GM12878 (cell line): Measurements from ENCODE around the gene ZFP1. TPM values are rescaled to one million over a fixed set of nuclear protein-coding genes. Genes with fewer than 3 reads are reported as not detected.

Source experiments
- ATAC-seq: fragments of 200-7000 bp; cut with Tn5 transposase; 3 replicates; pipeline ENCODE4 v1.9.1; 2020; ENCODE audit warnings: mild to moderate bottlenecking, moderate library complexity
- BruUV-seq: library from RNA; stranded (reverse); fragments of 400-500 nt; replicated peaks from 2 replicates; lab custom pipeline; 2021; lab: Mats Ljungman, UMichigan
- CTCF ChIA-PET: fragments of 300-600 bp; sonication (Branson Sonifier 250); formaldehyde crosslinking; extraction: SDS; loops from one replicate; lab custom pipeline; 2021; ENCODE audit warnings: inconsistent platforms; lab: Yijun Ruan, JAX
- POLR2A ChIA-PET: fragments of 350-600 bp; formaldehyde crosslinking; extraction: SDS; loops from one replicate; lab custom pipeline; 2021; ENCODE audit warnings: inconsistent platforms; lab: Charles Lee
- RAD21 ChIA-PET: fragments of 300-600 bp; sonication (Branson Sonifier 250); formaldehyde crosslinking; loops from one replicate; lab custom pipeline; 2023; ENCODE audit warnings: antibody characterized with exemption; ENCODE audit not compliant: unreplicated experiment; lab: Charles Lee
- SMC1A ChIA-PET: fragments of 300-600 bp; sonication (Branson Sonifier 250); formaldehyde crosslinking; loops from one replicate; lab custom pipeline; 2023; ENCODE audit not compliant: unreplicated experiment, uncharacterized antibody; lab: Charles Lee
- DNase-seq: peaks from one replicate; pipeline ENCODE4 v3.0.0-alpha.2; 2011; ENCODE audit warnings: low read depth, low spot score
- FAIRE-seq: peaks from 3 replicates; lab custom pipeline; 2011; peaks lifted over from hg19 to GRCh38; lab: Jason Lieb, UNC
- H2AFZ ChIP-seq: 2 replicates; pipeline ENCODE4 v1.6.0; 2011; ENCODE audit warnings: low read depth, low read length, control low read depth; ENCODE audit not compliant: control insufficient read depth
- H3K27ac ChIP-seq: 2 replicates; pipeline ENCODE4 v1.5.1; 2011; ENCODE audit warnings: control low read depth; ENCODE audit not compliant: control insufficient read depth, insufficient read depth
- H3K27me3 ChIP-seq, 2 experiments: replicated peaks in 1 of 2; 2 replicates each; pipeline versions ENCODE4 v1.6.0 to v1.6.1; 2011; ENCODE audit warnings: low read length in 1 of 2; ENCODE audit not compliant: control insufficient read depth in 2 of 2, insufficient read depth in 2 of 2
- H3K36me3 ChIP-seq, 2 experiments: 2 replicates each; pipeline ENCODE4 v1.5.1; 2011; ENCODE audit warnings: low read length in 1 of 2; ENCODE audit not compliant: control insufficient read depth in 2 of 2, insufficient read depth in 2 of 2
- H3K4me1 ChIP-seq: 2 replicates; pipeline ENCODE4 v1.6.1; 2011; ENCODE audit warnings: mild to moderate bottlenecking, low read length, moderate library complexity, mixed read lengths; ENCODE audit not compliant: control insufficient read depth, insufficient read depth
- H3K4me2 ChIP-seq: 2 replicates; pipeline ENCODE4 v1.6.0; 2011; ENCODE audit warnings: control low read depth; ENCODE audit not compliant: control insufficient read depth, insufficient read depth
- H3K4me3 ChIP-seq: fragments of 200-600 bp; sonication (generic); 2 replicates; pipeline ENCODE4 v1.5.1; 2016
- H3K79me2 ChIP-seq: 2 replicates; pipeline ENCODE4 v1.6.0; 2011; ENCODE audit warnings: low read length; ENCODE audit not compliant: control insufficient read depth, insufficient read depth
- H3K9ac ChIP-seq: 2 replicates; pipeline ENCODE4 v1.8.0; 2011; ENCODE audit warnings: low read length, control low read depth, mixed read lengths; ENCODE audit not compliant: control insufficient read depth, insufficient read depth
- H3K9me3 ChIP-seq: replicated peaks from 3 replicates; pipeline ENCODE4 v1.5.1; 2011; ENCODE audit warnings: mild to moderate bottlenecking, low read length; ENCODE audit not compliant: control insufficient read depth, insufficient read depth
- H4K20me1 ChIP-seq: 2 replicates; pipeline ENCODE4 v1.6.0; 2011; ENCODE audit not compliant: control insufficient read depth, insufficient read depth
- BHLHE40 ChIP-seq, 2 experiments: fragments of 450-650 bp in 1 of 2; IDR thresholded peaks; 2 replicates each; pipeline ENCODE4 v1.6.1; 2011 to 2017; ENCODE audit warnings: low read depth in 2 of 2, borderline replicate concordance in 1 of 2, improper control_type of control experiment in 1 of 2, low read length in 1 of 2, mild to moderate bottlenecking in 1 of 2
- EED ChIP-seq: sonication (generic); IDR thresholded peaks from 2 replicates; pipeline ENCODE4 v1.6.1; 2016; ENCODE audit warnings: antibody characterized with exemption, low read depth
- ETV6 ChIP-seq, 2 experiments: fragments of 450-650 bp in 1 of 2; IDR thresholded peaks in 1 of 2; conservative IDR thresholded peaks in 1 of 2; 2 replicates each; pipeline ENCODE4 v1.6.1; 2014; ENCODE audit warnings: antibody characterized with exemption in 1 of 2, borderline replicate concordance in 1 of 2, low read depth in 1 of 2, mild to moderate bottlenecking in 1 of 2, moderate library complexity in 1 of 2
- IRF4 ChIP-seq: IDR thresholded peaks from 2 replicates; pipeline ENCODE4 v1.6.1; 2011; ENCODE audit warnings: low read depth, low read length
- JUNB ChIP-seq: IDR thresholded peaks from 2 replicates; pipeline ENCODE4 v1.6.1; 2016; ENCODE audit warnings: antibody characterized with exemption, mild to moderate bottlenecking
- MEF2A ChIP-seq: IDR thresholded peaks from 2 replicates; pipeline ENCODE4 v1.6.1; 2011; ENCODE audit warnings: low read depth, mild to moderate bottlenecking, low read length, moderate library complexity; ENCODE audit not compliant: insufficient read depth
- MTA3 ChIP-seq: IDR thresholded peaks from 2 replicates; pipeline ENCODE4 v1.6.1; 2012; ENCODE audit warnings: low read length, inconsistent platforms, borderline replicate concordance
- POLR2A ChIP-seq: IDR thresholded peaks from 2 replicates; pipeline ENCODE4 v1.6.1; 2011; ENCODE audit warnings: low read depth, mild to moderate bottlenecking, low read length
- RUNX3 ChIP-seq: IDR thresholded peaks from 2 replicates; pipeline ENCODE4 v1.6.1; 2012; ENCODE audit warnings: low read length, inconsistent platforms
- SIX5 ChIP-seq: IDR thresholded peaks from 2 replicates; pipeline ENCODE4 v1.6.1; 2011; ENCODE audit warnings: mild to moderate bottlenecking, low read depth, low read length, moderate library complexity; ENCODE audit not compliant: severe bottlenecking
- SMC3 ChIP-seq: IDR thresholded peaks from 2 replicates; pipeline ENCODE4 v1.6.1; 2011; ENCODE audit warnings: low read length, improper control_type of control experiment, borderline replicate concordance
- TBL1XR1 ChIP-seq: IDR thresholded peaks from 2 replicates; pipeline ENCODE4 v1.6.1; 2012; ENCODE audit warnings: low read depth, low read length, improper control_type of control experiment
- TCF12 ChIP-seq: IDR thresholded peaks from 2 replicates; pipeline ENCODE4 v1.6.1; 2011; ENCODE audit warnings: low read depth, mild to moderate bottlenecking, low read length
- TCF3 ChIP-seq: IDR thresholded peaks from 2 replicates; pipeline ENCODE4 v1.6.1; 2012; ENCODE audit warnings: low read depth, mild to moderate bottlenecking, low read length, borderline replicate concordance; ENCODE audit not compliant: insufficient read depth
- YY1 ChIP-seq: IDR thresholded peaks from 2 replicates; pipeline ENCODE4 v1.6.1; 2011; ENCODE audit warnings: low read depth, mild to moderate bottlenecking, low read length
- ZBED1 ChIP-seq: IDR thresholded peaks from 2 replicates; pipeline ENCODE4 v1.6.1; 2016; ENCODE audit warnings: borderline replicate concordance
- ZZZ3 ChIP-seq: IDR thresholded peaks from 2 replicates; pipeline ENCODE4 v1.6.1; 2011; ENCODE audit warnings: low read depth; ENCODE audit not compliant: control insufficient read depth, insufficient read length
- WGBS: methylation state at CpG from one replicate; pipeline ENCODE4 v1.1.6; 2016; ENCODE audit warnings: low lambda C conversion rate; ENCODE audit not compliant: insufficient replicate concordance, insufficient coverage; ENCODE audit errors: missing lambda C conversion rate; 5-methylcytosine and 5-hydroxymethylcytosine counted together
- in situ Hi-C: fragments of 300-500 bp; cut with MboI; formaldehyde crosslinking; loops from 9 replicates; pipeline ENCODE4 v1.14.3; 2018; ENCODE audit warnings: mixed read lengths
- intact Hi-C: fragments of 100-400 bp; cut with micrococcal nuclease; formaldehyde crosslinking; loops from one replicate; pipeline ENCODE4 v1.14.2; 2022; ENCODE audit not compliant: unreplicated experiment
- polyA plus RNA-seq, 11 experiments: library from polyadenylated mRNA; depleted of rRNA in 4 of 11; unstranded in 6 of 11; stranded (reverse) in 5 of 11; fragments of >200 nt; fragmentation: Nextera tagmentation in 4 of 11; fragmentation: Illumina TruSeq in 1 of 11; extraction: Ambion mirVana in 4 of 11; extraction: Trizol in 1 of 11; gene quantifications; 1 replicate in 1 of 11; 2 replicates in 10 of 11; pipeline versions ENCODE4 v1.2.1 to v1.2.3, GENCODE V29; 2011 to 2016; ENCODE audit warnings: inconsistent platforms in 2 of 11, missing spikeins in 2 of 11, low read depth in 1 of 11
- total RNA-seq, 4 experiments: library from RNA; depleted of rRNA in 3 of 4; stranded (reverse); fragments of >200 nt in 3 of 4; fragmentation: Illumina TruSeq in 1 of 4; extraction: Trizol in 1 of 4; gene quantifications; 2 replicates each; pipeline versions ENCODE4 v1.2.1 to v1.2.3, GENCODE V29; 2013 to 2021
- TF ChIP-seq, protein P1 (sequence below): fragments of 450-650 bp; IDR thresholded peaks from 2 replicates; pipeline ENCODE4 v1.6.1; 2017; ENCODE audit warnings: mild to moderate bottlenecking, moderate library complexity
- TF ChIP-seq, protein P2 (sequence below): IDR thresholded peaks from 2 replicates; pipeline ENCODE4 v1.6.1; 2011; ENCODE audit warnings: low read depth, low read length, improper control_type of control experiment, borderline replicate concordance

ZFP1 gene
- total and polyA plus RNA-seq, 10 of the 15 experiments (the other 5 are each of a cell fraction or from before 2014, with no cell fraction given): 3.5 to 17.6 (median 14.7) TPM

DNA sequence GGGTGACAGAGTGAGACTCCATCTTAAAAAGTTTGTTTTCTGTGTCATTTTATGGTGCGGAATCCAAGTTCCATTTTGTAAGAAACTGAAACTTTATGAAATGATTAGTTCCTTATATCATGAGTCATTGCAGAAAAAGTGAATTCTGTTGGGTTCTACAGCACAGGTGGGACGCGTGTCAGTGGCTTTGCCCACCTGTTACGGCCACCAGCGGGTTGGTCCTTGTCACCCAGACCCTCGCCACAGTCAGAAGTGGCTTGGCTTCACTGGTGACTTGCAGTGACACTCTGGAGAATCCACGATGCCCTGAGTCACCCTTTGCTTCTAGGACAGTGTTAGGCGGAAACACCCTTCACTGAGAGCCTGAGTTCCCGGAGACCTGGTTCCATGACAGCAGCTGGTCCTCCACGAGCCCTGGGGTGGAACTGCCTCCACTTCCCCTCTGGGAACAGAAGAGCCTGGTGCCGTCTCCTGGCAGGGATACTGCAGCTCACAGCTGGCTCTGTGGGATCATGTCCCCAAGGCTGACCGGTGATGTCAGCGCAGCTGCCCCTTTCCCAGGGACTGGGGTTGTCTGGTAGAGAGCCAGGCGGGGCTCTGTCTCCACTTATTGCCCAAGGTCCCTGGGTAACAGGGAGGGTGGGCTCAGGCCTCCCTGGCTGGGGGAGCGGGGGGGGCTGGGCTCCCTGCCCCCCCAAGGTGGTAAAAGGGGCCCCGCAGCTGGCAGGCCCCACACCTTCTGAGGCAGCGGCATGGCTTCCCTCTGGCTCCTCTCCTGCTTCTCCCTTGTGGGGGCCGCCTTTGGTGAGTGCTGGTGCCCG is 70.1 kb downstream of the ZFP1 start, which contains the start of gene CTRB1:
Gene CTRB1 (plus strand): TSS at position 733 of the 821 bp plus-strand sequence. CDS start 20 bp downstream, at position 753.
- peak within 1 kb of the TSS; percentile 67 for H2AFZ ChIP-seq
- ATAC-seq: peak; percentile 79
- in situ Hi-C loops: loop anchor here (10.0 kb wide), 1 partner anchor 546 kb away; no protein-coding TSS in a partner anchor
- no peak within 1 kb of the TSS for H3K9ac ChIP-seq
- POLR2A ChIA-PET: no interaction called here
- WGBS: 34% methylated on average over 18 of the region's 19 CpGs
- H3K27me3 ChIP-seq: no peaks in the 10 kb centered on the region
- RAD21 ChIA-PET: interaction anchor here (1.1 kb wide), 1 partner anchor 19 kb away, joined by 3 read pairs; no protein-coding TSS in a partner anchor
- peak; percentile 87 for FAIRE-seq
- CTCF ChIA-PET: interaction anchor here (0.7 to 3.0 kb wide), 3 partner anchors 19 to 167 kb away, joined by 3 to 11 read pairs (median 5); no protein-coding TSS in a partner anchor
- H4K20me1 ChIP-seq: no peaks in the 10 kb centered on the region
- peaks cover 20% of the 10 kb centered on the region for H3K4me1 ChIP-seq
- no peaks in the 10 kb centered on the region for H3K9me3 ChIP-seq
- no TSS peak for BruUV-seq
- peak within 1 kb of the TSS; percentile 68 for H3K4me2 ChIP-seq
- no peaks in the 10 kb centered on the region for H3K79me2 ChIP-seq
- intact Hi-C loops: loop anchor here (5.0 kb wide), 1 partner anchor 169 kb away; no protein-coding TSS in a partner anchor
- H3K4me3 ChIP-seq: no peak within 1 kb of the TSS
- H3K36me3 ChIP-seq: no peaks in the 10 kb centered on the region
- SMC1A ChIA-PET: no interaction called here
- peak within 1 kb of the TSS; percentile 20; the same call in 1 of the 2 replicates for H3K27ac ChIP-seq
- DNase-seq: no peak
- TF ChIP-seq, protein P1, sequence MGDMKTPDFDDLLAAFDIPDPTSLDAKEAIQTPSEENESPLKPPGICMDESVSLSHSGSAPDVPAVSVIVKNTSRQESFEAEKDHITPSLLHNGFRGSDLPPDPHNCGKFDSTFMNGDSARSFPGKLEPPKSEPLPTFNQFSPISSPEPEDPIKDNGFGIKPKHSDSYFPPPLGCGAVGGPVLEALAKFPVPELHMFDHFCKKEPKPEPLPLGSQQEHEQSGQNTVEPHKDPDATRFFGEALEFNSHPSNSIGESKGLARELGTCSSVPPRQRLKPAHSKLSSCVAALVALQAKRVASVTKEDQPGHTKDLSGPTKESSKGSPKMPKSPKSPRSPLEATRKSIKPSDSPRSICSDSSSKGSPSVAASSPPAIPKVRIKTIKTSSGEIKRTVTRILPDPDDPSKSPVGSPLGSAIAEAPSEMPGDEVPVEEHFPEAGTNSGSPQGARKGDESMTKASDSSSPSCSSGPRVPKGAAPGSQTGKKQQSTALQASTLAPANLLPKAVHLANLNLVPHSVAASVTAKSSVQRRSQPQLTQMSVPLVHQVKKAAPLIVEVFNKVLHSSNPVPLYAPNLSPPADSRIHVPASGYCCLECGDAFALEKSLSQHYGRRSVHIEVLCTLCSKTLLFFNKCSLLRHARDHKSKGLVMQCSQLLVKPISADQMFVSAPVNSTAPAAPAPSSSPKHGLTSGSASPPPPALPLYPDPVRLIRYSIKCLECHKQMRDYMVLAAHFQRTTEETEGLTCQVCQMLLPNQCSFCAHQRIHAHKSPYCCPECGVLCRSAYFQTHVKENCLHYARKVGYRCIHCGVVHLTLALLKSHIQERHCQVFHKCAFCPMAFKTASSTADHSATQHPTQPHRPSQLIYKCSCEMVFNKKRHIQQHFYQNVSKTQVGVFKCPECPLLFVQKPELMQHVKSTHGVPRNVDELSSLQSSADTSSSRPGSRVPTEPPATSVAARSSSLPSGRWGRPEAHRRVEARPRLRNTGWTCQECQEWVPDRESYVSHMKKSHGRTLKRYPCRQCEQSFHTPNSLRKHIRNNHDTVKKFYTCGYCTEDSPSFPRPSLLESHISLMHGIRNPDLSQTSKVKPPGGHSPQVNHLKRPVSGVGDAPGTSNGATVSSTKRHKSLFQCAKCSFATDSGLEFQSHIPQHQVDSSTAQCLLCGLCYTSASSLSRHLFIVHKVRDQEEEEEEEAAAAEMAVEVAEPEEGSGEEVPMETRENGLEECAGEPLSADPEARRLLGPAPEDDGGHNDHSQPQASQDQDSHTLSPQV: no peak
- TF ChIP-seq IRF4 (peak; percentile 70), JUNB (peak; percentile 71), SIX5 (no peak), TBL1XR1 (no peak), MTA3 (peak; percentile 68; the same call in 1 of the 2 replicates), TCF12 (peak; percentile 95), BHLHE40 (IDR thresholded peaks at IDR 0.05; ENCODE audit: borderline replicate concordance in 1 of 2, low read depth in 2 of 2, low read length in 1 of 2) (peak; percentile 60 to 75; a peak in 3 of 4 replicates), TCF3 (peak; percentile 95), ZZZ3 (no peak), MEF2A (no peak), EED (peak; percentile 48; the same call in 1 of the 2 replicates), POLR2A (peak; percentile 52; the same call in 1 of the 2 replicates), RUNX3 (peak; percentile 80), ETV6 (conservative IDR thresholded peaks at IDR 0.05 in 1 of 2, IDR thresholded peaks at IDR 0.05 in 1 of 2; ENCODE audit: borderline replicate concordance in 1 of 2, low read depth in 1 of 2) (peak in 1 of 2 experiments; percentile 64; a peak in 2 of 4 replicates), ZBED1 (peak; percentile 62; the same call in 1 of the 2 replicates), YY1 (peak; percentile 67; the same call in 1 of the 2 replicates), SMC3 (no peak)
- TF ChIP-seq, protein P2, sequence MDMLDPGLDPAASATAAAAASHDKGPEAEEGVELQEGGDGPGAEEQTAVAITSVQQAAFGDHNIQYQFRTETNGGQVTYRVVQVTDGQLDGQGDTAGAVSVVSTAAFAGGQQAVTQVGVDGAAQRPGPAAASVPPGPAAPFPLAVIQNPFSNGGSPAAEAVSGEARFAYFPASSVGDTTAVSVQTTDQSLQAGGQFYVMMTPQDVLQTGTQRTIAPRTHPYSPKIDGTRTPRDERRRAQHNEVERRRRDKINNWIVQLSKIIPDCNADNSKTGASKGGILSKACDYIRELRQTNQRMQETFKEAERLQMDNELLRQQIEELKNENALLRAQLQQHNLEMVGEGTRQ: no peak
